GM12865 (cell line): ENCODE measurements around the gene POMT1.

ENCODE experiments used
- DNase-seq: peaks from one replicate; pipeline ENCODE4 v3.0.0; 2010; ENCODE audit warnings: low read depth
- H3K4me3 ChIP-seq: 2 replicates; pipeline ENCODE4 v1.5.1; 2011; ENCODE audit warnings: mild to moderate bottlenecking, low read depth, low read length, control low read depth
- CTCF ChIP-seq: IDR thresholded peaks from 2 replicates; pipeline ENCODE4 v1.5.1; 2011; ENCODE audit warnings: low read length, control low read depth, low read depth, inconsistent platforms; ENCODE audit not compliant: insufficient read depth; ENCODE audit errors: missing control alignments

Gene POMT1

DNA sequence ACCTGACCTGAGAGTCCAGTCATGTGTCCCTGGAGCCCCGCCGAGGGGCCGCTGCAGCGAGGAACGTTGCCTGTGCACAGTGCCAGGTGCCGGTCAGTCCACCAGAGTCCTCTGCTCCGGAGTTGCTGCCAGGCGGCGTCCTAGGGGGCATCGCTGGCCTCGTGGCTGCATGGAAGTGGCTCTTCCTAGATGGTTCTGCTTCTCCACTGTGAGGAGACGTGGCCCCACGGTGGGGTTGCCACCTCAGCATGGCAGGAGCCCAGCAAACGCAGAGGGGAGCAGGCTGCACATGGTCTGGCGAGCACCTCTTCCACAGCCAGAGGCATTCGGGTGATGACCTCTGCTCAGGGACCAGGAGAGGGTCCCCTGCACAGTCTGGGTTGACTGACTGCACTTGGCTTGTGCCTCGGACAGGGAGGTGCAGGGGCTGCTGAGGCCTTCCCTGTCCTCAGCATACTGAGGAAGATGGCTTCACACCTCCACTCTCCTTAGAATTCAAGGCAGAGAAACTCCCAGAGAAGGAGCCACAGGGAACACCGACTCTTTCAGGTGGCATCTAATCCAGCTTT is 25.9 kb upstream of the POMT1 start:
- no peak for DNase-seq
- TF ChIP-seq CTCF = no peak
- H3K4me3 ChIP-seq = no peak overlapping the region

GRCh38 chr9:131477367-131477766 is 25.4 kb upstream of the POMT1 start:
- H3K4me3 ChIP-seq = no peak overlapping the region
- no peak for DNase-seq
- TF ChIP-seq CTCF = no peak

GRCh38 chr9:131477816-131478419 is 24.8 kb upstream of the POMT1 start:
- no peak overlapping the region for H3K4me3 ChIP-seq
- DNase-seq = no peak
- no peak for TF ChIP-seq CTCF

- DNase-seq = peak; percentile 57
- TF ChIP-seq CTCF = peak; percentile 60
- H3K4me3 ChIP-seq = no peak overlapping the region
Measured at GRCh38 chr9:131478421-131478868, 24.3 kb upstream of the POMT1 start.

- no peak for TF ChIP-seq CTCF
Measured at GRCh38 chr9:131478911-131479310, 23.8 kb upstream of the POMT1 start.

GRCh38 chr9:131480258-131480657 is 22.5 kb upstream of the POMT1 start:
- DNase-seq = no peak
- H3K4me3 ChIP-seq = no peak overlapping the region
- no peak for TF ChIP-seq CTCF

More at GRCh38 chr9:131478911-131479310, 23.8 kb upstream of the POMT1 start:
- no peak overlapping the region for H3K4me3 ChIP-seq
- DNase-seq = no peak
